ENCODE results near the gene NEAT1.

NEAT1 gene

DNA sequence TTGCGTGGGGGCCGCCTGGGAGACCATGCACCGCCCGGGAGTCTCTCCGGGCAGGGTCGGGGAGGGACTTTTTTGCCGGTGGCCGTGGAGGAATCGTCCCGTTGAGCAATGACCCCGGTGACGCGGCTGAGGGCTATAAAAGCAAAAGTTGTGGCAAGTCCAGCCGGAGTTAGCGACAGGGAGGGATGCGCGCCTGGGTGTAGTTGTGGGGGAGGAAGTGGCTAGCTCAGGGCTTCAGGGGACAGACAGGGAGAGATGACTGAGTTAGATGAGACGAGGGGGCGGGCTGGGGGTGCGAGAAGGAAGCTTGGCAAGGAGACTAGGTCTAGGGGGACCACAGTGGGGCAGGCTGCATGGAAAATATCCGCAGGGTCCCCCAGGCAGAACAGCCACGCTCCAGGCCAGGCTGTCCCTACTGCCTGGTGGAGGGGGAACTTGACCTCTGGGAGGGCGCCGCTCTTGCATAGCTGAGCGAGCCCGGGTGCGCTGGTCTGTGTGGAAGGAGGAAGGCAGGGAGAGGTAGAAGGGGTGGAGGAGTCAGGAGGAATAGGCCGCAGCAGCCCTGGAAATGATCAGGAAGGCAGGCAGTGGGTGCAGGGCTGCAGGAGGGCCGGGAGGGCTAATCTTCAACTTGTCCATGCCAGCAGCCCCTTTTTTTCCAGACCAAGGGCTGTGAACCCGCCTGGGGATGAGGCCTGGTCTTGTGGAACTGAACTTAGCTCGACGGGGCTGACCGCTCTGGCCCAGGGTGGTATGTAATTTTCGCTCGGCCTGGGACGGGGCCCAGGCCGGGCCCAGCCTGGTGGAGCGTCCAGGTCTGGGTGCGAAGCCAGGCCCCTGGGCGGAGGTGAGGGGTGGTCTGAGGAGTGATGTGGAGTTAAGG lies at the start of gene NEAT1:
Gene NEAT1, plus strand, starts transcription at position 166 of the 883 bp plus-strand sequence.
- peak; percentile 96 to 97 (median 96) for DNase-seq

DNA sequence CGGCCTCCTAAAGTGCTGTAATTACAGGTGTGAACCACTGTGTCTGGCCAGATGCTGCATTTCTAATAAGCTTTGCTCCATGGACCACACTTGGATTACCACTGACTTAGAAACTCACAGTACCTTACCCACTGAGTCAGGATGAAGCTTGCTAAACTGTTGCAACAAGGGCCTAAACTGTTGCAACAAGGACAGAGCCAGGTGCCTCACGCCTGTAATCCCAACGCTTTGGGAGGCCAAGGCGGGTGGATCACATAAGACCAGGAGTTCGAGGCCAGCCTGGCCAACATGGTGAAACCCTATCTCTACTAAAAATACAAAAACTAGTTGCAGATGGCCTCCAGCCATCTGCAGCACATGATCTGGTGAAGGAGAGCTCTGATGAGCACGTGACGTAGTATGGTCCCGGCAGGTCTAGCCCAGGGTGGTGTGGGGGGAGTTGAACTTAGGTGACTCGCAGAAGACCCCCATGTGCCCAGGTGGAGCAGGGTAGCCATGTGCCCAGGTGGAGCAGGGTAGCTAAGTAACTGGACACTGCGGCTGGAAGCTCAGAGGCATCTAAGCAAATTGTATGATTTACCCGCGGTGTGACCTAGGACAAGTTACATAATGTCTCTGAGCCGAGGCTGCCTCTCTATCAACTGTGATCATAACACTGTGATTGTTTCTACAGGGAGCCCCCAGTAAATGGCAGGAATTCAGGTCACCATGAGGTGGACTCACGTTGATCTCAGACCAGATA lies 48.6 kb upstream of the NEAT1 start:
- DNase-seq: no peak

DNA sequence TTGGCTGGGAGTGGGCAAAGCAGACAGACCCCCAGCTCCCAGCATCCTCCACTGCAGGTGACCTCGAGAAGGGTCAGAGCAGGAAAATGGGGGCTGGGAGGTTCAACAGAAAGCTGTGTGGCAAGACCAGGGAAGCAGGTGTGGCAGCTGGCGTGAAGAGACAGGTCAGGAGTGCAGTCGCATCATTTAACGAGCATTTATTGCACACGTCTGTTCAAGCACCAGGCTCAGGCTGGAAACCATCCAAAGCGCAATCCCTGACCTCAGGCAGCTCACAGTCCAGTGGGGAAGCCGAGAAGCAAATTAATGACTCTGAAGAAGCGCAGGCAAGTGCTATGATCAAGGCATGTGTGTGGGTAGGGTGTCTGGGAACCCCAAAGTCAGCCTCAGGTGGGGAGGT lies 47.6 kb upstream of the NEAT1 start:
- no peak for DNase-seq

DNA sequence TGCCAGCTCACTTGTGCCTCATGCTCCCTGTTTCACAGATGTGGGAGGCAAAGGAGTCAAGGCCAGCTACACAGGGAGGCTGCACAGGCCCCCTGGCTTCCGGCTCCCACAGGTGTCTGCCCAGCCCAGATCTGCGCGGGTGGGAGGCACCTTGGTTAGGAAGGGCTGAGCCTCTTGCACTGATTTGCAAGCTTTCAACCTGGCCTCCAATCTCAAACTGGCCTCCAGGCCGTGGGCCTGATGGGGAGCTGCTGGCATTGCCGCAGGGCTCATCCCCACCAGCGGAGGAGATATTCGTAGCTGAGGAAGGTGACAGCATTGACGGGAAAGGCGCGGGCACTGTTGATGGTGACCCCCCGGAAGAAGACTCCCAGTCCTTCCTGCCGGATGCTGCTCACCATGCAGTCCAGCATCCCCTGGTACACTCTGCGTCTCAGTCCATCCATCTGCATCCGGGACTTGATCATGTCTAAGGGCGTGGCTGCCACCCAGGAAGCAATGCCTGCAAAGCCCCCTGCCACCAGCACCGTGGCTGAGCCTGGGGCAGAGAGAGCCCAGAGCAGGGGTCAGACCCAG lies 46.4 kb upstream of the NEAT1 start:
- no peak for DNase-seq

DNA sequence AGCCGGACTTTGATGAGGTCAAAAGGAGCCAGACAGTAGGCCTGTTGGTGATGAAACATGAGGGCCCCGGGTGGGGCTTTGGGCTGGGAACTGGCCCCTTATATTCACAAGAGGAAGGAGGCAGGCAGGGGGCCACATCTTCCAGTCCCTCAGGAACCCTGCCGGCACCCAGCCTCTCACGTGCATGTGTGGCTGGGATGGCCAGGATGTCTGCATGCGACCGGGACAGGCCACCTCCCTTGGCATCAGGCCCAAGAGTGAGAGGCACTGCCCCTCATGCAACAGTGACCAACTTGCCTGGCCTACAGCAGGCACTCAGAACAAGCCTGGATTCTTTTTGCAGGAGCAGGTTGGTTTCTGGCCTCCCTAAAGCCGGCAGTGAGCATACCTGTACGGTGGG lies 45.6 kb upstream of the NEAT1 start:
- no peak for DNase-seq

DNA sequence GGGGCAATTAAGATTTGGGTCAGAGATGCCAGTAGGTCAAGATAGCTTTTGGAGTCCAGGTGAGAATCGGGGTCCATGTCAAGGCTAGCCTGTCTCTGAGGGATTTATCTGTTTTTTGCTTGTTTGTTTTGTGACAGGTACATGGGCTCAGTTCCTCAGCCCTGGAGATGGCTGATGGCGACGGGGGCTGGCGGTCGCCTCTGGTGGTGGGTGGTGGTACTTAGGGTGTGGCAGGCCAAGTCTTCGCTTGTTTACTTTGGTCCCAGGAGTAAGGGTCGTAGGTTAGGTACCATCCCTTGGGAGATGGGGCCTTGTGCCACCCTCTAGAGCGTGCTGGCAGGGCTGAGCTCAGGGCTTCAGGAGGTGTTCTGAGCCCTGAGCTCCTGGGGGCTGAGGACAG lies 44.8 kb upstream of the NEAT1 start:
- no peak for DNase-seq

DNA sequence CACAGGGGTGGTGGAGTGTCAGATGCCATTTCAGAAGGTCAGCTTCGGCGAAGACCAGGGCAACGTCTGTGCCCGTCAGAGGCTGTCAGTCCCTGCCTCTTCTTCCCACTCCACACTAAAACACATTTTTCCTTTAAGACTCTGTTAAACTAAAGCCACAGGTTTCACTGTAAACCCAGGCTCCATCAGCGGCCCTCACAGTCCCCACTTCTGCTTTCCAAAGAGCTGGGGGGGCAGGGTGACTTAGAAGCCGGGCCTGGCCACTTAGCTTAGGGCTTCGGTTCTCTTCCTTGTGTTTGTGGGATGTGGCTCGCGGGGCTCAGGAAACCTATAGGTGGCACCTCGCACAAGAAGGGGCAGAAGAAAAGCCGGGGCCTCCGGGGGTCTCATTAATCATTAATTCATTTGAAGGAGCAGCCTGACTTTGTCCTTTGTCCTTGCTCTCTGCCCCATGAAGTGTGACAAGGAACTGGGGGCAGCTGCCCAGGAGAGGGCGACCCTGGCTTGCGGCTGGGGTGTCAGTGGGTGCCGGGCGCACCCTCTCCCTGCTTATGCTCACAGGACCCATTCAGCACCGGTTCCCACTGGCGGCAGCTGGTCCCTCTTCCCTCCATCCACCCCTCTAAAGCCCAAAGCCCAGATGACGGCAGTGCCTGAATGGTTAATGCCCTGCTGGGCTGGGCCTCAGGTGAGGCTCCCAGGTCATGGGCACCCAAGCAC lies 44.2 kb upstream of the NEAT1 start:
- peak; percentile 74 to 84 (median 81) for DNase-seq

DNA sequence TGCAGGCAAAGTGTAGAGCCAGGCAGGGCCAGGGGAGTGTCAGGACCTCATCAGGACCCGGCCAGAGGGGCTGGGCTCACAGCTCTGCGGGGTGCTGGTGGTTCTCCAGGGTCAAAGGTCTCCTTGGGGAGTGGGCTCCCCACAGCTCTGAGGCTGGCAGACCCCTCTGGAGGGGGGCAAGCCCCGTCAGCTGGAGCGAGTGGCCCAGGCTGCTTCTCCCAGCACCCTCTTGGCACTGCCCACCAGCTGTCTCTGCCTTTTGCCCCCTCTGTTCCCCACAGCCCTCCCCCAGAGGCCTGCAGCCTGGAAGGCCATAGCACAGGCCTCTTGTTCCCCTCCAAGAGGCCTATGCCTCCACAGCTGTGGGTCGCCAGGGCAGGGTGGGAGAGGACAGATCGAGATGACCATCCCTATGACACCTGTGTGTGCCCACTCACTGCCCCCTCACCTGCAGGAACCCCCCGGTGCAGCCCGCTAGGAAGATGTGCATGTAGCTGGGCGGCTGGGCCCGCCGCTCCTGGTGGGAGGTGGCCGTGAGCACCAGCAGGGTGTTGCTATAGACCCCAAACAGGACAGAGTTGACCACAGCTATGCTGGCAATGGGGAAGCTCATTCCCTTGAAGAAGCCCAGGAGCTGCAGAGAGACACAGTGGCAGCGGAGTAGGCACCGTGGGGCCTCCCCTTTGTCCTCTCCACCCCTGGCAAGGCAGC lies 43.5 kb upstream of the NEAT1 start:
- no peak for DNase-seq

DNA sequence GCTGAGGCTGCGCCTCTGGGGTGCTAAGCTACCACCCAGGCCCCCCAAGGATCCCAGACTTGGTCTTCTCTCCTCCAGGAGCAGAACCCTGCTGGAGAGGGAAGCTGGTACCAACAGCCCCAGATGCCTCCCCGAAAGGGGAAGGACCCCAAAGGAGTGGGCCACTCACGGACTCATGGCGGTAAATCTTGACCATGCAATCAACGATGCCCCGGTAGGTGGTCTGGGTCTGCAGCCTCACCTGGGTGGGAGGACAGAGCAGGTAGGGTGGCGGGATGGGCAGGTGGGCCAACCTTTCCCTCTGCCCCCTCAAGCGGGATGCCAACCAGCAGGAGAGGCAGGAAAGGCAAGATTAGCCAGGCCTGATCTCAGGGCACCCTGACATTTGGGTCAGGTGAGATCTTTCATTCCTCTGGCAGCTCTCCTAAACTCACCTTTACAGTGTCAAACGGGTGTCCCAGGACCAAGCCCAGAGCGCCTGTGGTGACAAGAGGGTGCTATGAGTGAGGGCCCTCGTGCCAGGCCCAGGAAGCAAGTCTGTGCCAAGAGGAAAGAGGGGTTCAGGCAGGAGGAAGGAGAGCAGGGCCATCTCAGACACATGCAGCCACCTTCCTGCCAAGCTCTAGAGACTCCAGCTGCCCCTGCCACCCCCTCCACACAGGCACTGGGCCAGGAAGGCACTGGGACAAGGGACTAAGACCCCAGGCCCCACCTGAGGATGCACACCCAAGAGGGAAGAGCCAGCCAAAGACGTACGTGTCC lies 42.7 kb upstream of the NEAT1 start:
- no peak for DNase-seq

DNA sequence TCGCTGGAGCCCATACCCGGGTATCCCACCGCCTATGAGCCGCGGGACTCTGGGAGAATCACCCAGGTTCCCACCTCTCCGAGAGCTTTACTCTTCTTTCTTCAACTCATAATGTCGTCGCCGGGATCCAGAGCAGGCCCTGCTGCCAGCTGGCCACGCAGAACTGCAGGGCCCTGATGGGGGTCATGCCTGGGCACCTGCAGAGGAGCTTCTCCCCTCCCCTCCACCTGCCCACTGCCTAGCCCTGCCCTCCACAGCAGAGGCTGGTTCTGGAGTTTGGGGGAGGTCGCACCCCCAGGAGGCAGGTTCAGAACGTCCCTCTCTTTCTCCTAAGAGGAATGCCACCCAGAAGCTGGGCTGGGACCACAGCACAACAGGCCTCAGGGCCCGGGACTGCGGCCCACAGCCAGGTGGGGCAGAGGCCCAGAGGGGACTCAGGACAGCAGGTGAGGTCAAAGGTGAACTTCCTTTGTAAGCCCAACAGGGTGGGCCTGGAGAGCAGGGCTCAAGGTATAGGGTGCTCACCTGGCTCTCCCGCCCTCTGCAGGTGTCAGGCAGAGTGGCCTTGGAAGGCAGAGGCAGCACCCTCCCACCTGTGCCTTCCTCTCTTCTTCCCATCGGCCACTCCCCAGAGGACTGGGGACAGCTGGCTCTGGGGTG lies 42.0 kb upstream of the NEAT1 start:
- no peak for DNase-seq

DNA sequence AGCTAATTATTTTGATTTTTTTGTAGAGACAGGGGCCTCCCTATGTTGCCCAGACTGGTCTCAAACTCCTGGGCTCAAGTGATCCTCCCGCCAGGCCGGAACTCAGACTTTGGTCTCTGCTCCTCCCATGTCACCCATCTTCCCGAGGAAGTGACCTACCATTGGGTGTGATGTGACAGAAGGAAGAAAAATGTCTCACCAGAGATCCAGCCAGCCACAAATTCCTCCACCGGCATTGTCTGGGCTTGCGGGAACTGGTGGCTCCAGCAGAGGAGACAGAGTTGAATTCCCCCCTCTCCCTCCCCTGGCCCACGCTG lies 40.9 kb upstream of the NEAT1 start:
- DNase-seq: peak; percentile 65 to 72 (median 66)

DNA sequence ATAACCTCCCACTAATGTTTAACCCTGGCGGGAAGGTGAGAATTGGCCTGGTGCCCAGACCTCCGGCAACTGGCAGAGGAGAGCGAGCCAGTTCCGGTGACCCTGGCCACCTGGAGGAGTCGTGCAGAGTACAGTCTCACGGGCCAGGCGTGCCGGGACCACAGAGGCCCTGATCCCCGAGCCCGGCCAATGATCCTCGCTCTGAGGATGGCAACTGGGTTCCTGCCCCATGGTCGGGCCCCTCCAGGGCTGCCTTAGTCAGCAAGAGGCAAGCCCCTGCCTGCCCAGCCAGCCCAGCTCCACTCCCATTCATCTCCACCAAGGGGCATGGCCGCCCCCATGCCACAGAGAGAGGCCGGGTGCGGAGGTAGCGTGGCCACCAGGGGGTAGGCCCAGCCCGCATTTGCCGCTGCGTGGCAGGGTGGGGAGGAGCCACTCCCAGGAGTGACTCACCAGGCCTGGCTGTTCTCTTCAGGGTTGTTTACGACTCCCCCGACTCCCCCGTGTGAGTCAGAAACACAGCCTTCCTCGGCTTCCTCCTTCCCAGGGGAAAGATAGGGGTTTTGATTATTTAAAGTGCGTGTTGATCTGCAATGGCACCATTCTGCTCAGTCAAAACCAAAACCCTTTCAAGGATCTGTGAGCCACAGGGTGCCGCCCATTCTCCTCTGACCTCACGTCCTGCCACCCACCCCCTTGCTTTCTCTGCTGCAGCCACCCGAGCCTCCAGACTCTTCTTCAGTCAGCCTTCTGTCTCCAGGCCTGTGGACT lies 40.4 kb upstream of the NEAT1 start, which contains the start of gene SLC25A45:
Gene SLC25A45, minus strand, starts transcription at position 614 of the 771 bp plus-strand sequence. CDS start 695 bp downstream, outside the sequence.
- peak; percentile 97 to 100 (median 97) for DNase-seq

DNA sequence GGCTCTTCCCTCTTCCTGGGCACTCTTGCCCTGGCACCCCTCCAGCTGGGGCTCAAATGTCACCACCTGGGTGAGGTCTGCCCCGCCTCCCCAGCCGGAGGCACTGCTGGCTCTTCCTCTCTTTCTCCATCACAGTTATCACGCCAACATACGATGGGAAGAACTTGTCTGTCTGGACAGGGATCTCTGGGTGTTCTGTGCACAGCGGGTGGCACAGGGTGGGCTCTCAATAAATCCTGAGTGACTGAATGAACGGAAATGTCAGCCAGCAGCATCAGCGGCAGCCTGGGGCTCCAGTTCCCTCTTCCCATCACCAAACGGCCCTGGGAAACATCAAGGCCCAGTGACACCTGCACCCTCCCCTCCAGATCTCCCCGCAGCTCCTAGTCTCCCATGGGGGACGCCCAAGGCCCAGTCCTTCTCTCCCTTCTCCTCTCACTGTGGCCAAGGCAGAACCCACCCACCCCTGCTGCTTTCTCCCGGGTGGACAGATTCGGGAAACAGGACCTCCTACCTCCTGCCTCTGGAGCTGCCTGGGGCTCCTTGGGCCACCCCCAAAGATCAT lies 39.7 kb upstream of the NEAT1 start:
- no peak for DNase-seq

DNA sequence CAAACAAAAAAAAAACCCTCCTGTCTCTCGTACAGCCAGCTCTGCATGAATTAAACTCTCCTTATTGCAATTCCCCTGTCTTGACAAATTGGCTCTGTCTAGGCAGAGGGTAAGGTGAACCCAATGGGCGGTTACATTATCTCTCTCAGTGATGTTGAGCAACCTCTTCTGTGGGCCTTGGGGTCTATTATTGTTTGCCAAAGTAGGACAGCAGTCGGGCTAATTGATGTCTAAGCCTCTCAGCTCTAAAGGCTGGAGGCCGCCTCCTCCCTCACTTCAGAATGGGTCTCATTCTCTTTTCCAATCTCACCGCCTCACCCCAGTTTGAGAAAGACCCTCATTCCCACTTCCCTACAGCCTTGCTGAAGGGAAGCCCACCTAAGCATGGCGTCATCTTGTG lies 38.8 kb upstream of the NEAT1 start:
- no peak for DNase-seq

DNA sequence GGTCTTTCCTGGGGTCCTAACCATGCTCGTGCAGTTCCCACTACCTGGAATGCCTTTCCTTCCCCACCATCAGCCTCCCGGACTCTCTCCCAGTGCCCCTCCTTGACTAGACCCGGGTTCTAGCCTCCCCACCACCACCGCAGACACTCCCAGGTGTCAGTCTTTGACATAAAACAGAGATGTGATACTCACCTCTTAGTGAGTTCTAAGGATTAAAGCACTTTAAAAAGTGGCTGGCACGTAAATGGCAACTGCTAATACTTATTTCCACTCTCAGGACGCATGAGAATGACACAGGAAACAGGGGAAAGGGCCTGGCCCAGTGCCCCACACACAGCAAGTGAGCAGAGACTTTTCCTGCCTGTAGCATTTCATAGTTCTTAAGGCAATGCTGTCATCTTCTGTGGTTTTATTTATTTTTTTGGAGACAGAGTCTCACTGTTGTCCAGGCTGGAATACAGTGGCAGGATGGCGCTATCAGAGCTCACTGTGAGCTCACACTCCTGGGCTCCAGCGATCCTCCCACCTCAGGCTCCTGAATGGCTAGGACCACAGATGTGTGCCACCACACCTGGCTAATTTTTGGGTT lies 38.2 kb upstream of the NEAT1 start:
- DNase-seq: peak; percentile 14 to 55 (median 20)

DNA sequence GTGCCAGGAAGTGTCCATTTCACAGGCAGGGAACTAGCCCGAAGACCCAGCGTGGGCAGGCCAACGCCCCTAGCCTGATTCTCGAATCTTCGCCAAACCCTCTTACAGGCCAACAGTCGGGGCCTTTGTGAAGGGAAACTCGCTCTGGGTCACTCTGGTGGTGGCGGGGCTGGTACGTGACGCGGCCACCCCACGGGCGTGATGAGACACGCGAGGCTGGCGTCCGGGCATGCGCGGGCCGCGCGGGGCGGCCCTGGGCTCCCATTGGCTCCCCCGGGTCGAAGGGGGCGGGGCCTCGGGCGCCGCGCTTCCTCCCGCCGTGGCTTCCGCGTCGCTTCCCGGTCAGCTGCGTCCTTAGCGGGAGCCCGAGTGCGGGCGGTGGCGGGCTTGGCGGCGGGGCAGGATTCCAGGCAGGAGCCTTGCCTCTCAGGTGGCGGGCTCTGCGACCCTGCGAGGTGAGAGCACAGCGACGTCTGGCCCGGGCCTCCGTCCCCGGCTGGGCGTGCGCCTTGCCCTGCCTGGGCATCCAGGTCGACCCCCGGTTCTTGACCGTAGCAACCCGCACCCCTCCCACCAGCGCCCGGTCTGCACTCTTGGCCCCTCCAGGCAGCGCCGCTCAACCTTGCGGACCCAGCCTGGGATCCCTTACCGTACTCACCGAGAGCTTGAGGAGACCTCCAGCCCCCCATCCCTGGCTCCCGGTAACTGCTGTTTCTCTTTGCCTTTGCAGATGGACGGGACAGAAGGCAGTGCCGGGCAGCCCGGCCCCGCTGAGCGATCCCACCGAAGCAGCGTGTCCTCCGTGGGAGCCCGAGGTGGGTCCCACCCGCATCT lies 36.1 kb upstream of the NEAT1 start, which contains the start of gene FRMD8:
Gene FRMD8, plus strand, starts transcription at position 331 of the 834 bp plus-strand sequence. Its CDS starts 400 bp downstream, at position 731.
- peak; percentile 95 to 99 (median 98) for DNase-seq

DNA sequence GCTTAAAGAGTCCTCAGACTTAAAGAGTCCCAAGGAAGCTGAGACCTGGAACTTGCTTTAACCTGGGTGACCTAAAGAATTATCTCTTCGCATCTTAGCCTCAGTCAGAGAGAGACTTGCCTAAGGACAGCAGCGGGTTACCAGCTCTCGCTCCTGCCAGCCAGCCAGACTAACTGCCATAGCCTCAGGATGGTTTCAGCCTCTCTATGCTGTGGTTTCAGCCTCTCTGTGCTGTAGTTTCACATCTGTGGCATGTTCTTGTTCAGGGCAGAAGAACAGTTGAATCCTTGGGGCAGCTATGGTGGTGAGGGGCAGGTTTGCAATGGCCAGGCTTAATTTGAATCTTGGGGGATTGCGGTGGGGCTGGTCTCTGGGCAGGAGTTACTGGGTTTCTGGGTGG lies 33.9 kb upstream of the NEAT1 start:
- no peak for DNase-seq

DNA sequence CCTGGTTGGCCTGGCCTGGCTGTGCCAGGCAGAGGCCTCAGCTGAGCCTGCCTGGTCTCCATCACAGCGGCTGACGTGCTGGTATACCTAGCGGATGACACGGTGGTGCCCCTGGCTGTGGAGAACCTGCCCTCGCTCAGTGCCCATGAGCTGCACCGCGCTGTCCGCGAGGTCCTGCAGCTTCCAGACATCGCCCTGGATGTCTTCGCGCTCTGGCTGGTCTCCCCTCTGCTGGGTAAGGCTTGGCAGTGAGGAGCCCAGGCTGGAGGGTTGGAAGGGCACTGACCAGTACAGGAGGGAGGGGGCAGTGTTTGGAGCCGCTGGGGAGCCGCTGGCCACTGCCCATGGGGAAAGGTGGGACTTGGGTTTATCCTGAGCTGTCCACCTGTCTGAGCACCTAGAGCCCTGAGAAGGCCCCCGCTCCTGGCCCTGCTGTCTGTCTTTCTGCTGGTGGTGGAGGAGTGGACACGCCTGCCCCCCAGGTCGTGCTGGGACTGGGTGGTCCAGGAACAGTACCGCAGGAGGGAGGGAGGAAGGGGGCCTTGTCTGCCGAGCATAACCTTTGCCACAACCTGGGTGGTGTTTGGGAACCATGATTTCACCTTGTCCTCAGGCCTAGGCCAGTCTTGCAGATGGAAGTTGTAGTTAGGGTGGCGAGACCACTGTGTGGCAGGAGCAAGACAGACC lies 33.2 kb upstream of the NEAT1 start:
- DNase-seq: no peak

All from suppressor macrophage treated with lipopolysaccharide for 1 hour (primary cell).